GM13976 (cell line): ENCODE measurements around the gene HLA-DQB2.
"Not testable (repeated sequence)": the region's sequence is repeated elsewhere in the genome, so short reads cannot be mapped to it uniquely, and the experiment has no call there.

Source experiments
- DNase-seq: peaks from one replicate; pipeline ENCODE4 v3.0.0; 2012; ENCODE audit warnings: low spot score
- CTCF ChIP-seq: IDR thresholded peaks from 2 replicates; pipeline ENCODE4 v1.5.1; 2012; ENCODE audit warnings: borderline replicate concordance, mild to moderate bottlenecking; ENCODE audit not compliant: insufficient read depth; ENCODE audit errors: extremely low read depth, missing control alignments, control extremely low read depth
- in situ Hi-C: fragments of 300-500 bp; cut with MboI; formaldehyde crosslinking; loops from one replicate; pipeline ENCODE4 v1.12.0; 2022; ENCODE audit warnings: low sequenced_read_pairs, mixed read lengths, inconsistent platforms; ENCODE audit not compliant: unreplicated experiment

HLA-DQB2 gene

DNA sequence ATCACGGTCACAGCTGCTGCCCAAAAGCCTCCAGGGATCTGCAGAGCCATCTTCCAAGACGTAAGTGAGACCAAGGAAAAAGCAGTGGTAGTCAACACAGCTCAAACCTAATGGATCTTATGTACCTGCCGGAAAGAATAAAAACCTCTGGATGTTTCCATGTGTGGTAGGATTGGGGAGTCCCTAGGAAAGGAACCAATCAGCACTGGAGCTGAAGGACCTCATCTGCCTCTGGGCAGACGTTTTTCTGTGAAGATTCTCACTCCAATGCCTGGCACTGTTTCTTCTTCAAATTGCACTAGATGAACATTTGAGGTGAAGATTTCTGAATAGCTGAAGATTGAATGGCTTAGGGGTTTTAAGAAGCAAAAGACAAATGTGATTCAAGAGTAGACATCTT is at the start of gene HLA-DQB2:
TSS of gene HLA-DQB2 (minus strand) at position 112 of the 400 bp plus-strand sequence. CDS start at position 50, 62 bp downstream.
- in situ Hi-C loops = no loop called here

GRCh38 chr6:32809171-32809570 is 45.8 kb upstream of the HLA-DQB2 start:
- in situ Hi-C loops = no loop called here
- DNase-seq = no peak
- no peak for TF ChIP-seq CTCF

More for the DNA sequence above, at the start of gene HLA-DQB2:
- DNase-seq = no peak
- TF ChIP-seq CTCF = no peak

DNA sequence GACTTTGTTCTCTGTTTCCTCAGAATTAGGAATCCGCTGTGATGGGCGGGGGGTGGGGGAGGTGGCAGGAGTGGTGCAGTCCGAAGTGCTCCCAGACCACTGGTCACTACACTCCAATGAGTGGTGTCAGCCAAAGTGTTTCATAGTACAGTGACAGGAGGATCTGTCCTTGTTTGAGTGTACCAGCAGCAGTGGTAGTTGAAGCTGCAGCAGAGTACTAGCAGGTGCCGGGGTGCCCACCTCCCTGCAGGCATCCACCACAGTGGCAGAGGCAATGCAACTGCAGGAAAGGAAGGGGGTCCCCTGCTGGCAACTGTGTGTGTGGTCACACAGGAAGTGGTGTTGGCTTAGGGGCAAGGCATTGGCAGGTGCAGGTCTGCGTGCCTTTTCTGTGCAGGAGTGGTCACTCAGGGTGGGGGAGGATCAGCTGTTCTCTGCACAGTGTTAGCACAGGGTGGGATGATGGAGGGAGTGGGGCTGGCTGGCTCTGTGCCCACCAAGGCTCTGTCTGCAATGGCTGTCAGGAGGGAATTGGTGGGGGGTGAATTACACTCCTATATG is 43.8 kb upstream of the HLA-DQB2 start:
- TF ChIP-seq CTCF = no peak
- DNase-seq = no peak
- in situ Hi-C loops = no loop called here

GRCh38 chr6:32805404-32805803 is 42.1 kb upstream of the HLA-DQB2 start:
- not testable (repeated sequence) for DNase-seq

DNA sequence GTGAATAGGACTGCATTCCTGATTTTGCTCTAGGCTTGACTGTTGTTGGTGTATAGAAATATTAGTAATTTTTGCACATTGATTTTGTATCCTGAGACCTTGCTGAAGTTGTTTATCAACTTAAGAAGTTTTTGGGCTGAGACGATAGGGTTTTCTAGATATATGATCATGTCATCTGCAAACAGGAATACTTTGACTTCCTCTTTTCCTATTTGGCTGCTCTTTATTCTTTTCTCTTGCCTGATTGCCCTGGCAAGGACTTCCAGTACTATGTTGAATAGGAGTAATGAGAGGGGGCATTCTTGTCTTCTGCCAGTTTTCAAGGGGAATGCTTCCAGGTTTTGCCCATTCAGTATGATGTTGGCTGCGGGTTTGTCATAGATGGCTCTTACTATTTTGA is 40.1 kb upstream of the HLA-DQB2 start:
- in situ Hi-C loops = no loop called here
- TF ChIP-seq CTCF = no peak
- no peak for DNase-seq

More at GRCh38 chr6:32805404-32805803, 42.1 kb upstream of the HLA-DQB2 start:
- in situ Hi-C loops = not testable (repeated sequence)

GRCh38 chr6:32799740-32800139 is 36.4 kb upstream of the HLA-DQB2 start:
- DNase-seq = no peak
- in situ Hi-C loops = loop anchor here (5.0 to 25.0 kb wide), 2 partner anchors 382 to 562 kb away; no protein-coding TSS in a partner anchor
- no peak for TF ChIP-seq CTCF

- in situ Hi-C loops = loop anchor here (5.0 to 25.0 kb wide), 2 partner anchors 382 to 562 kb away; no protein-coding TSS in a partner anchor
- TF ChIP-seq CTCF = no peak
- no peak for DNase-seq
These were observed 35.8 kb upstream of the HLA-DQB2 start for GRCh38 chr6:32799168-32799567.
